Endothelial cell of umbilical vein (primary cell): Measurements from ENCODE around the gene PDLIM3.

ENCODE experiments used
- EZH2 ChIP-seq: IDR thresholded peaks from 2 replicates; pipeline ENCODE4 v1.6.1; 2012; ENCODE audit warnings: borderline replicate concordance, low read depth, mild to moderate bottlenecking, moderate library complexity, low read length, inconsistent platforms; ENCODE audit not compliant: severe bottlenecking
- FOS ChIP-seq: IDR thresholded peaks from 2 replicates; pipeline ENCODE4 v1.6.1; 2011; ENCODE audit warnings: mild to moderate bottlenecking, low read length, moderate library complexity, borderline replicate concordance; ENCODE audit not compliant: insufficient read depth
- JUN ChIP-seq: IDR thresholded peaks from 2 replicates; pipeline ENCODE4 v1.6.1; 2011; ENCODE audit warnings: borderline replicate concordance, low read depth; ENCODE audit not compliant: insufficient read length, insufficient read depth
- MYC ChIP-seq: IDR thresholded peaks from one replicate; pipeline ENCODE4 v1.6.1; 2011; ENCODE audit warnings: mild to moderate bottlenecking, low read depth, low read length
- POLR2A ChIP-seq: IDR thresholded peaks from 2 replicates; pipeline ENCODE4 v1.6.1; 2012; ENCODE audit warnings: low read depth, mild to moderate bottlenecking, control low read depth, low read length
- POLR2AphosphoS5 ChIP-seq: IDR thresholded peaks from 2 replicates; pipeline ENCODE4 v1.6.1; 2012; ENCODE audit warnings: low read depth, mild to moderate bottlenecking, control low read depth, low read length, moderate library complexity; ENCODE audit not compliant: insufficient read depth
- TF ChIP-seq, protein P1 (sequence below), 2 donors: IDR thresholded peaks; 1 replicate in 1 of 2; 2 replicates in 1 of 2; pipeline ENCODE4 v1.5.1; 2011; ENCODE audit warnings: low read length in 2 of 2, mild to moderate bottlenecking in 2 of 2, moderate library complexity in 2 of 2, control low read depth in 1 of 2, inconsistent platforms in 1 of 2, low read depth in 1 of 2; ENCODE audit not compliant: insufficient read depth in 1 of 2; ENCODE audit errors: extremely low read depth in 1 of 2
- TF ChIP-seq, protein P2 (sequence below): IDR thresholded peaks from 2 replicates; pipeline ENCODE4 v1.6.1; 2011; ENCODE audit not compliant: insufficient read depth, insufficient read length

DNA sequence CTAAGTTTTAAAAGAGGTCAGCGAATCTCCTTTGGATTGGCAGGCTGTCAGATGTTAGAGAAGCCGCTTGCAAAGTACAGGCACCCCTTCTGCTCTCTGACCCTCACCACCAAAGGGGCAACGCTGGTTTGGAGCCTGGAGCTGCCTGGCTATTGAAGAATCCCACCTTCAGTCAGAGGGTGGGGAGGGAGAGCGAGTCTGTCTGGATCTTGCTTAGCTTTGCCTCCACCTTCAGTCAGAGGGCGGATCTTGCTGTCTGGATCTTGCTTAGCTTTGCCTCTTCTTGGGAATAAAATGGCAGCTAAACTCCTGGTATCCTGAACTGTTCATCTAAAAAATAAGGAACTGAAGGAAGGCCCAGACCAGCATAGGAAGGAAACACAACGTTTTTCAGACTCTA lies 71.1 kb downstream of the PDLIM3 start:
- TF ChIP-seq EZH2, result no peak
- TF ChIP-seq, protein P1, sequence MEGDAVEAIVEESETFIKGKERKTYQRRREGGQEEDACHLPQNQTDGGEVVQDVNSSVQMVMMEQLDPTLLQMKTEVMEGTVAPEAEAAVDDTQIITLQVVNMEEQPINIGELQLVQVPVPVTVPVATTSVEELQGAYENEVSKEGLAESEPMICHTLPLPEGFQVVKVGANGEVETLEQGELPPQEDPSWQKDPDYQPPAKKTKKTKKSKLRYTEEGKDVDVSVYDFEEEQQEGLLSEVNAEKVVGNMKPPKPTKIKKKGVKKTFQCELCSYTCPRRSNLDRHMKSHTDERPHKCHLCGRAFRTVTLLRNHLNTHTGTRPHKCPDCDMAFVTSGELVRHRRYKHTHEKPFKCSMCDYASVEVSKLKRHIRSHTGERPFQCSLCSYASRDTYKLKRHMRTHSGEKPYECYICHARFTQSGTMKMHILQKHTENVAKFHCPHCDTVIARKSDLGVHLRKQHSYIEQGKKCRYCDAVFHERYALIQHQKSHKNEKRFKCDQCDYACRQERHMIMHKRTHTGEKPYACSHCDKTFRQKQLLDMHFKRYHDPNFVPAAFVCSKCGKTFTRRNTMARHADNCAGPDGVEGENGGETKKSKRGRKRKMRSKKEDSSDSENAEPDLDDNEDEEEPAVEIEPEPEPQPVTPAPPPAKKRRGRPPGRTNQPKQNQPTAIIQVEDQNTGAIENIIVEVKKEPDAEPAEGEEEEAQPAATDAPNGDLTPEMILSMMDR (IDR thresholded peaks at IDR 0.05; ENCODE audit: extremely low read depth in 1 of 2, insufficient read depth in 1 of 2, low read depth in 1 of 2, low read length in 2 of 2), result no peak
- TF ChIP-seq MYC, result no peak
- TF ChIP-seq, protein P2, sequence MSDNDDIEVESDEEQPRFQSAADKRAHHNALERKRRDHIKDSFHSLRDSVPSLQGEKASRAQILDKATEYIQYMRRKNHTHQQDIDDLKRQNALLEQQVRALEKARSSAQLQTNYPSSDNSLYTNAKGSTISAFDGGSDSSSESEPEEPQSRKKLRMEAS, result no peak
- no peak for TF ChIP-seq POLR2A
- TF ChIP-seq JUN, result no peak
- TF ChIP-seq POLR2AphosphoS5, result no peak
- TF ChIP-seq FOS, result no peak
